ENCODE data around the gene SPACA1. TPM values are rescaled to one million over a fixed set of nuclear protein-coding genes. Genes with fewer than 3 reads are reported as not detected.

The SPACA1 gene
- total and polyA plus RNA-seq, 2 of the 8 experiments (the other 6 are each of a cell fraction or from before 2014, with no cell fraction given) = not detected

DNA sequence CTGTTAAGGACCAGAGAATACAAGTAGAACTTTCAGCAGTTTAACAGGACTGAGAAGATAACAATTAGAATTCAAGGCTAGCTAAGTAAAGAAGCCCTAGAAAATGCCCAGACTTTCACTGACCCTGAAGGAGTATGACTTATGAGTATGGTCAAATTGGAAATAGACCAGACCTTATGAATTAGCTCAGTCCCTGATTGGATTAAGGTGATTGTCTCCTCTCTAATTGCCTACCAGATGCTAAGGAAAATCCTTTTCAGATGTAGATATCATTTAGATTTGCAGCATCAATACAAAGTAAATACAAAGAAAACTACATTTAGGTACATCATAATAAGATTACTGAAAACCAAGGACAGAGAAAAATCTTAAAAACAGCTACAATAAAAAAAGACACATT is 59.6 kb downstream of the SPACA1 start:
- DNase-seq (ENCODE audit: low read depth in 1 of 2, low spot score in 2 of 2) (no peak), FAIRE-seq (no peak)
- H3K4me2 ChIP-seq (ENCODE audit: insufficient read depth in 1 of 2, low read depth in 2 of 2, low read length in 2 of 2) = no peak overlapping the region
- H3K36me3 ChIP-seq (ENCODE audit: control insufficient read depth in 2 of 4, insufficient read depth in 4 of 4, low read length in 3 of 4) = no peaks in the 10 kb centered on the region
- no peak overlapping the region for H4K91ac ChIP-seq (replicated peaks; ENCODE audit: insufficient read length, low read length)
- H2AFZ ChIP-seq (ENCODE audit: low read length) = no peak overlapping the region
- CTCF ChIA-PET (ENCODE audit: partially characterized antibody) = interaction anchor here (0.6 to 1.3 kb wide), 2 partner anchors 131 to 526 kb away, joined by 3 read pairs; no protein-coding TSS in a partner anchor
- POLR2A ChIA-PET (ENCODE audit: partially characterized antibody) = no interaction called here
- H3K9me3 ChIP-seq (ENCODE audit: insufficient read depth in 2 of 2, low read depth in 1 of 2, low read length in 1 of 2) = no peaks in the 10 kb centered on the region
- no peak overlapping the region for H3K56ac ChIP-seq (replicated peaks; ENCODE audit: insufficient read length, low read depth, low read length)
- H2BK15ac ChIP-seq (ENCODE audit: low read length) = no peak overlapping the region
- H2BK120ac ChIP-seq (replicated peaks; ENCODE audit: low read depth, low read length) = no peak overlapping the region
- H3K14ac ChIP-seq (ENCODE audit: insufficient read length) = no peak overlapping the region
- no peaks in the 10 kb centered on the region for H3K4me1 ChIP-seq (replicated peaks in 1 of 4; ENCODE audit: control insufficient read depth in 3 of 4, insufficient read depth in 4 of 4, low read length in 3 of 4)
- no peaks in the 10 kb centered on the region for H3K79me1 ChIP-seq (ENCODE audit: low read depth, low read length)
- no peak overlapping the region for H3K27ac ChIP-seq (ENCODE audit: low read depth, low read length)
- no peaks in the 10 kb centered on the region for H3K79me2 ChIP-seq (ENCODE audit: control insufficient read depth in 1 of 2, insufficient read depth in 2 of 2, low read length in 2 of 2)
- no peaks in the 10 kb centered on the region for H3K27me3 ChIP-seq (replicated peaks in 1 of 4; ENCODE audit: control insufficient read depth in 3 of 4, extremely low read depth in 1 of 4, insufficient read depth in 3 of 4, low read length in 3 of 4)
- H3K4me3 ChIP-seq (ENCODE audit: extremely low read depth in 1 of 4, insufficient read depth in 2 of 4, low read depth in 3 of 4, low read length in 4 of 4) = no peak overlapping the region
- H2BK12ac ChIP-seq (ENCODE audit: low read depth, low read length) = no peak overlapping the region
- no peaks in the 10 kb centered on the region for H4K20me1 ChIP-seq (replicated peaks in 1 of 2; ENCODE audit: control insufficient read depth in 1 of 2, insufficient read depth in 2 of 2, low read length in 2 of 2)
- no peak overlapping the region for H3K18ac ChIP-seq (ENCODE audit: extremely low read depth, low read length)
- H3K23me2 ChIP-seq (ENCODE audit: low read depth, low read length) = no peaks in the 10 kb centered on the region
- no peak overlapping the region for H4K8ac ChIP-seq (ENCODE audit: extremely low read depth, insufficient read depth, low read length)
- no peak overlapping the region for H3K23ac ChIP-seq (ENCODE audit: insufficient read length)
- no peak overlapping the region for H2AK5ac ChIP-seq (ENCODE audit: low read depth, low read length)
- no peak overlapping the region for H2BK5ac ChIP-seq (ENCODE audit: low read depth, low read length)
- no peak overlapping the region for H3K4ac ChIP-seq (replicated peaks; ENCODE audit: insufficient read length, low read depth, low read length)
- H2BK20ac ChIP-seq (ENCODE audit: low read length) = no peak overlapping the region
- no peak overlapping the region for H4K5ac ChIP-seq (ENCODE audit: insufficient read length, low read depth, low read length)
- H3K9ac ChIP-seq (replicated peaks in 1 of 4; ENCODE audit: extremely low read depth in 1 of 4, low read depth in 3 of 4, low read length in 3 of 4) = no peak overlapping the region
- no peak for TF ChIP-seq BACH1 (IDR thresholded peaks at IDR 0.05; ENCODE audit: low read length)
- no peak for TF ChIP-seq KDM4A (IDR thresholded peaks at IDR 0.05; ENCODE audit: low read depth, low read length, severe bottlenecking)
- TF ChIP-seq ZNF274 (IDR thresholded peaks at IDR 0.05; ENCODE audit: borderline replicate concordance, extremely low read depth, low read length) = no peak
- no peak for TF ChIP-seq RNF2 (IDR thresholded peaks at IDR 0.05; ENCODE audit: borderline replicate concordance, low read depth, low read length, missing control alignments, poor library complexity, severe bottlenecking)
- TF ChIP-seq, protein P1, sequence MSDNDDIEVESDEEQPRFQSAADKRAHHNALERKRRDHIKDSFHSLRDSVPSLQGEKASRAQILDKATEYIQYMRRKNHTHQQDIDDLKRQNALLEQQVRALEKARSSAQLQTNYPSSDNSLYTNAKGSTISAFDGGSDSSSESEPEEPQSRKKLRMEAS (IDR thresholded peaks at IDR 0.05) = no peak
- no peak for TF ChIP-seq CBX5 (IDR thresholded peaks at IDR 0.05; ENCODE audit: low read depth, low read length)
- no peak for TF ChIP-seq ATF3 (IDR thresholded peaks at IDR 0.05; ENCODE audit: insufficient read depth, low read depth, low read length)
- no peak for TF ChIP-seq CHD1 (IDR thresholded peaks at IDR 0.05; ENCODE audit: low read depth, low read length)
- no peak for TF ChIP-seq KDM1A (IDR thresholded peaks at IDR 0.05; ENCODE audit: borderline replicate concordance, low read length)
- no peak for TF ChIP-seq SIN3A (conservative IDR thresholded peaks at IDR 0.05 in 1 of 2, IDR thresholded peaks at IDR 0.05 in 1 of 2; ENCODE audit: low read depth in 1 of 2, low read length in 2 of 2)
- no peak for TF ChIP-seq POLR2AphosphoS5 (IDR thresholded peaks at IDR 0.05; ENCODE audit: low read depth, low read length)
- no peak for TF ChIP-seq HDAC2 (IDR thresholded peaks at IDR 0.05; ENCODE audit: borderline replicate concordance in 1 of 2, low read depth in 2 of 2, low read length in 2 of 2)
- TF ChIP-seq PHF8 (conservative IDR thresholded peaks at IDR 0.05; ENCODE audit: low read depth, low read length) = no peak
- no peak for TF ChIP-seq NANOG (IDR thresholded peaks at IDR 0.05; ENCODE audit: insufficient read depth, low read depth, low read length, poor library complexity, severe bottlenecking)

All from H1 (cell line).